Activated CD4-positive, alpha-beta memory T cell treated with anti-CD3 and anti-CD28 coated beads, Interleukin-2, amount 10 ng/mL, durations not matched to agents 7 days and 5 days (primary cell): ENCODE data around the gene NPSR1. TPM values are rescaled to one million over a fixed set of nuclear protein-coding genes. Genes with fewer than 3 reads are reported as not detected.
"Not testable (repeated sequence)": the region's sequence is repeated elsewhere in the genome, so short reads cannot be mapped to it uniquely, and the experiment has no call there.

Experiments used
- CTCF ChIA-PET: fragments of 350-600 bp; sonication (Branson Sonifier 250); formaldehyde crosslinking; loops from one replicate; lab custom pipeline; 2021; ENCODE audit warnings: antibody characterized with exemption, inconsistent platforms; lab: Charles Lee
- POLR2A ChIA-PET: fragments of 350-600 bp; sonication (Branson Sonifier 250); formaldehyde crosslinking; loops from one replicate; lab custom pipeline; 2021; ENCODE audit warnings: antibody characterized with exemption; lab: Charles Lee
- DNase-seq: peaks from one replicate; pipeline ENCODE4 v3.0.0-alpha.2; 2020
- H3K27ac Mint-ChIP-seq: one replicate; pipeline ENCODE4 v1.8.0; 2021; ENCODE audit warnings: mild to moderate bottlenecking, mixed read lengths
- H3K27me3 Mint-ChIP-seq: one replicate; pipeline ENCODE4 v1.8.0; 2021; ENCODE audit warnings: mixed read lengths
- H3K36me3 Mint-ChIP-seq: one replicate; pipeline ENCODE4 v1.8.0; 2021; ENCODE audit warnings: low read depth, mixed read lengths
- H3K4me1 Mint-ChIP-seq: one replicate; pipeline ENCODE4 v1.8.0; 2021; ENCODE audit warnings: mixed read lengths
- H3K4me3 Mint-ChIP-seq: one replicate; pipeline ENCODE4 v1.8.0; 2021; ENCODE audit warnings: mild to moderate bottlenecking, mixed read lengths
- H3K9me3 Mint-ChIP-seq: one replicate; pipeline ENCODE4 v1.8.0; 2021; ENCODE audit warnings: mixed read lengths
- total RNA-seq, 2 experiments: library from RNA; stranded (reverse); gene quantifications; one replicate each; pipeline ENCODE4 v1.2.3, GENCODE V29; 2021

Gene NPSR1
- not detected for total RNA-seq

GRCh38 chr7:34657632-34658268 is at the start of gene NPSR1:
TSS of gene NPSR1 (plus strand) at chr7:34658218. CDS start at chr7:34658413, 195 bp downstream.
- ChIA-PET POLR2A (no interaction called here), CTCF (no interaction called here)
- Mint-ChIP-seq H3K4me1 (no peaks in the 10 kb centered on the region), H3K27me3 (peaks cover 2% of the 10 kb centered on the region), H3K36me3 (no peaks in the 10 kb centered on the region), H3K9me3 (no peaks in the 10 kb centered on the region), H3K4me3 (no peak within 1 kb of the TSS), H3K27ac (no peak within 1 kb of the TSS)
- no peak for DNase-seq

GRCh38 chr7:34612661-34613060 is 45.4 kb upstream of the NPSR1 start:
- ChIA-PET POLR2A (no interaction called here), CTCF (no interaction called here)
- Mint-ChIP-seq H3K27ac (no peak overlapping the region), H3K9me3 (no peaks in the 10 kb centered on the region), H3K36me3 (no peaks in the 10 kb centered on the region), H3K27me3 (no peaks in the 10 kb centered on the region), H3K4me3 (no peak overlapping the region), H3K4me1 (no peaks in the 10 kb centered on the region)
- no peak for DNase-seq

- ChIA-PET POLR2A (no interaction called here), CTCF (no interaction called here)
- H3K27ac Mint-ChIP-seq = no peak overlapping the region
- no peaks in the 10 kb centered on the region for H3K4me1 Mint-ChIP-seq
- H3K4me3 Mint-ChIP-seq = no peak overlapping the region
- no peaks in the 10 kb centered on the region for H3K9me3 Mint-ChIP-seq
- no peak for DNase-seq
- no peaks in the 10 kb centered on the region for H3K36me3 Mint-ChIP-seq
- no peaks in the 10 kb centered on the region for H3K27me3 Mint-ChIP-seq
Measured at GRCh38 chr7:34620425-34620824, 37.6 kb upstream of the NPSR1 start.

GRCh38 chr7:34622182-34622581 is 35.8 kb upstream of the NPSR1 start:
- Mint-ChIP-seq H3K27me3 (no peaks in the 10 kb centered on the region), H3K4me3 (no peak overlapping the region)
- CTCF ChIA-PET = no interaction called here

GRCh38 chr7:34622771-34623250 is 35.2 kb upstream of the NPSR1 start:
- Mint-ChIP-seq H3K27me3 (no peaks in the 10 kb centered on the region), H3K4me1 (no peaks in the 10 kb centered on the region), H3K4me3 (no peak overlapping the region), H3K27ac (no peak overlapping the region), H3K36me3 (no peaks in the 10 kb centered on the region), H3K9me3 (no peaks in the 10 kb centered on the region)
- CTCF ChIA-PET = no interaction called here
- POLR2A ChIA-PET = no interaction called here
- DNase-seq = no peak

More at GRCh38 chr7:34622182-34622581, 35.8 kb upstream of the NPSR1 start:
- Mint-ChIP-seq H3K9me3 (no peaks in the 10 kb centered on the region), H3K27ac (no peak overlapping the region), H3K36me3 (no peaks in the 10 kb centered on the region), H3K4me1 (no peaks in the 10 kb centered on the region)
- no peak for DNase-seq
- POLR2A ChIA-PET = no interaction called here

- H3K27me3 Mint-ChIP-seq, H3K4me1 Mint-ChIP-seq, DNase-seq, H3K9me3 Mint-ChIP-seq, POLR2A ChIA-PET, H3K27ac Mint-ChIP-seq, H3K4me3 Mint-ChIP-seq, H3K36me3 Mint-ChIP-seq, CTCF ChIA-PET: not testable (repeated sequence)
Measured at GRCh38 chr7:34628618-34629017, 29.4 kb upstream of the NPSR1 start.

GRCh38 chr7:34652809-34653208 is 5.2 kb upstream of the NPSR1 start:
- Mint-ChIP-seq H3K36me3 (no peaks in the 10 kb centered on the region), H3K4me3 (no peak overlapping the region), H3K27me3 (no peaks in the 10 kb centered on the region), H3K4me1 (no peaks in the 10 kb centered on the region), H3K27ac (no peak overlapping the region), H3K9me3 (no peaks in the 10 kb centered on the region)
- ChIA-PET CTCF (no interaction called here), POLR2A (no interaction called here)
- no peak for DNase-seq

GRCh38 chr7:34653787-34654186 is 4.2 kb upstream of the NPSR1 start:
- Mint-ChIP-seq H3K27me3 (no peaks in the 10 kb centered on the region), H3K27ac (no peak overlapping the region), H3K4me1 (no peaks in the 10 kb centered on the region), H3K9me3 (no peaks in the 10 kb centered on the region), H3K4me3 (no peak overlapping the region), H3K36me3 (no peaks in the 10 kb centered on the region)
- ChIA-PET POLR2A (no interaction called here), CTCF (no interaction called here)
- DNase-seq = no peak

- Mint-ChIP-seq H3K36me3 (no peaks in the 10 kb centered on the region), H3K9me3 (no peaks in the 10 kb centered on the region), H3K27ac (no peak overlapping the region), H3K4me1 (no peaks in the 10 kb centered on the region), H3K4me3 (no peak overlapping the region), H3K27me3 (no peaks in the 10 kb centered on the region)
- ChIA-PET CTCF (no interaction called here), POLR2A (no interaction called here)
- DNase-seq = no peak
Measured at GRCh38 chr7:34655384-34655783, 2.6 kb upstream of the NPSR1 start.

GRCh38 chr7:34656041-34656440 is 2.0 kb upstream of the NPSR1 start:
- Mint-ChIP-seq H3K4me1 (no peaks in the 10 kb centered on the region), H3K27me3 (peaks cover 2% of the 10 kb centered on the region), H3K27ac (no peak overlapping the region), H3K4me3 (no peak overlapping the region), H3K36me3 (no peaks in the 10 kb centered on the region), H3K9me3 (no peaks in the 10 kb centered on the region)
- no peak for DNase-seq
- CTCF ChIA-PET = no interaction called here
- POLR2A ChIA-PET = no interaction called here

GRCh38 chr7:34659472-34660075 is 1.6 kb downstream of the NPSR1 start:
- H3K27ac Mint-ChIP-seq = no peak overlapping the region
- H3K4me3 Mint-ChIP-seq = no peak overlapping the region
- no peak for DNase-seq
- POLR2A ChIA-PET = no interaction called here
- no peaks in the 10 kb centered on the region for H3K36me3 Mint-ChIP-seq
- H3K4me1 Mint-ChIP-seq = no peaks in the 10 kb centered on the region
- no peaks in the 10 kb centered on the region for H3K9me3 Mint-ChIP-seq
- CTCF ChIA-PET = no interaction called here
- peaks cover 4% of the 10 kb centered on the region for H3K27me3 Mint-ChIP-seq

GRCh38 chr7:34662058-34662708 is 4.2 kb downstream of the NPSR1 start:
- POLR2A ChIA-PET = no interaction called here
- Mint-ChIP-seq H3K9me3 (no peaks in the 10 kb centered on the region), H3K36me3 (no peaks in the 10 kb centered on the region), H3K27me3 (peaks cover 8% of the 10 kb centered on the region), H3K4me3 (no peak overlapping the region), H3K4me1 (no peaks in the 10 kb centered on the region), H3K27ac (no peak overlapping the region)
- CTCF ChIA-PET = no interaction called here
- no peak for DNase-seq

- ChIA-PET CTCF (interaction anchor here (0.6 kb wide), 1 partner anchor 24 kb away, joined by 3 read pairs; no protein-coding TSS in a partner anchor), POLR2A (no interaction called here)
- Mint-ChIP-seq H3K27me3 (peaks cover 8% of the 10 kb centered on the region), H3K36me3 (no peaks in the 10 kb centered on the region), H3K27ac (no peak overlapping the region), H3K4me3 (no peak overlapping the region), H3K4me1 (no peaks in the 10 kb centered on the region), H3K9me3 (no peaks in the 10 kb centered on the region)
- DNase-seq = no peak
Measured at GRCh38 chr7:34664755-34665154, 6.7 kb downstream of the NPSR1 start.
